Raji (cell line): ENCODE measurements around the gene COPG1.

Source experiments
- POLR2A ChIP-seq: IDR thresholded peaks from 2 replicates; pipeline ENCODE4 v1.6.1; 2011; ENCODE audit warnings: low read depth, low read length, control low read depth; ENCODE audit not compliant: insufficient read depth

Gene COPG1

DNA sequence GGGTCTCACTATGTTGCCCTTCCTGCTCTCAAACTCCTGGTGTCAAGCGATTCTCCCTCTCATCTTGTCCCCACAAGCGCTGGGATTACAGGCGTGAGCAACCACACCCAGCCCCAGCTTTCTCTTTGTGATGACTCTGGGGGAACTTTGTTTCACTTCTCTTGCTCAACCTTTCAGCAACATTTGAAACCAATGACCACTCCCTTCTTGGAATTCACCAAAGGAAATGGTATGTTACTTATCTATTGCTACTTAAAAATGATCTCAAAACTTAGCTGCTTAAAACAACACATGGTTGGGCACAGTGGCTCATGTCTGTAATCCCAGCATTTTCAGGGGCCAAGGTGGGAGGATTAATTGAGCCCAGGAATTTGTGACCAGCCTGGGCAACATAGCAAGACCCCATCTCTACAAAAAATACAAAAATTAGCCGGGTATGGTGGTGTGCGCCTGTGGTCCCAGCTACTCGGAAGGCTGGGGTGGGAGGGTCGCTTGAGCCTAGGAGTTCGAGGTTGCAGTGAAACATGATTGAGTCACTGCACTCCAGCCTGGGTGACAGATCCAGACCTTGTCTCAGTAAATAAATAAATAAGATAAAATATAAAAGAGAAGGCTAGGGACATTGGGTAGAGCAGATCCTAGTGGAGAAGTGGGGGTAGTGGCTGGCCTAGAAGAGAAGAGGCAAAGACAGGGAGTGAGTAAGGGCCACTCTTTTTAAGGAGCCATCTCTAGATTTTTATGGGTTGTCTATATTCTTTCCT is 10.3 kb upstream of the COPG1 start:
- no peak for TF ChIP-seq POLR2A

DNA sequence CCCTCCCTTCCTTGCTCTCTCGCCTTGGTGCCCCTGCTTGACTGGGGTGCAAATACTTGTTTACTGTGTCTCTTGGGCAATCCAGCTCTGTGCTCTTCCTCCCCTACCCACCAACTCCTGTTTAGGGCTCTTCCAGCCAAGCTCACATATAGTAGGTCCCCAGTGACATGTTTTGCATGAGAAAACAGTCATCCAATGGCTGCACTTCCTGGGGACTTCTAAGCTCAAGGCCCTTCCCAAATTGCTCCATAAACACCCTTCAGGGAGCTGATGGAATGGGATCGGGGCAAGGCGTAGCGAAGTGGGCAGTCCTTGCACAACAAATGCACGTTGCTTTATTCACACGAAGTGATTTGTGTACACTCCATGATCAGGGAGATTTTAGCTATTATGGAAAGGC is 9.4 kb upstream of the COPG1 start:
- TF ChIP-seq POLR2A, result no peak

DNA sequence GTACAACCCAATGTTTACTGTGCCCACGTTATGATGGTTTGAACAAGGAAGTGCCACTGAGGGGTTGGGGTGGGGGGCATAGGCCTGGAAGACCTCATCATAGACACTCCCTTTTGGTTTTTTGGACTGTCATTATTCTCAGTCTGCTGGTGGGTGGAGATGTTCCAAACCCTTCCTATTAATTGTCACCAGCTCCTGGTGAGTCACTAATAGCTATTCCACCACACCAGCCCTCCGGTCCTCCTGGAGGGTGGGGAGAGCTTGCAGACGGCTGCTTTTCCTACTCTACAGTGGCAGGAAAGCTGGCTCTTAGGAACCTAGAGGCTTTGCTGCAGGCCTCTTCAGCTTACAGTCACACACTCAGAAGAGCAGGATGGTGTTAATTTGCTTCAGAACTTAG is 9.0 kb upstream of the COPG1 start:
- no peak for TF ChIP-seq POLR2A

DNA sequence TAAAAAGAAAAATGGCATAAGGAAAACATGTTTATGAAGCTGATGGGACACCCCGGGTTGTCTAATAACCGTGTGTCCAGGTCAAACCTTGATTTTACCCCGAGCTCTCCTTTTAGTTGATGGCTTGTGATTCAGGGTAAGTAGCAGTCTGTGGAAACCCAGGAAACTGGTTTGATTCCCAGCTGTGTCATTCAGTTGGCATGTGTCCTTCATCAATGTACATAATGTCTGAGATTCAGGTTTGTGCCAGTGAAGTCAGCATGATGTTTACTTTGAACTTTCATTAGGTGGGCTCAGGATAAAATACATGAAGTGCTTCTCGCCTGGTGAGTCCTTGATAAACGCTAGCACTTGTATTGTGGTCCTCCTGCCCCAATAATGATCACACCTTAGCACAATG is 4.3 kb upstream of the COPG1 start:
- no peak for TF ChIP-seq POLR2A

DNA sequence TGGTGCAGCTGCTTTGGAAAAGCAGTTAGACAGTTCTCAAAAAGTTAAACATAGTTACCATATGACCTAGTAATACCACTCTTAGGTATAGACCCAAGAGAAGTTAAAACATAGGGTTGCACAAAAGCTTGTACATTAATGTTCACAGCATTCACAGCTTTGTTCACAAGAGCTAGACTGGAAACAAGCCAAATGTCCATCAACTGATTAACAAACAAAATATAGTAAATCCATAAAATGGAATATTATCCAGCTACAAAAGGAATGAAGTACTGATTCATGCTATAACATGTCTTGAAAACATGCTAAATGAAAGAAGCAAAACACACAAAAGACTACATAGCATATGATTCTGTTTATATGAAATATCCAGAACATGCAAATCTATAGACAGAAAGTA is 2.8 kb upstream of the COPG1 start:
- TF ChIP-seq POLR2A, result no peak

DNA sequence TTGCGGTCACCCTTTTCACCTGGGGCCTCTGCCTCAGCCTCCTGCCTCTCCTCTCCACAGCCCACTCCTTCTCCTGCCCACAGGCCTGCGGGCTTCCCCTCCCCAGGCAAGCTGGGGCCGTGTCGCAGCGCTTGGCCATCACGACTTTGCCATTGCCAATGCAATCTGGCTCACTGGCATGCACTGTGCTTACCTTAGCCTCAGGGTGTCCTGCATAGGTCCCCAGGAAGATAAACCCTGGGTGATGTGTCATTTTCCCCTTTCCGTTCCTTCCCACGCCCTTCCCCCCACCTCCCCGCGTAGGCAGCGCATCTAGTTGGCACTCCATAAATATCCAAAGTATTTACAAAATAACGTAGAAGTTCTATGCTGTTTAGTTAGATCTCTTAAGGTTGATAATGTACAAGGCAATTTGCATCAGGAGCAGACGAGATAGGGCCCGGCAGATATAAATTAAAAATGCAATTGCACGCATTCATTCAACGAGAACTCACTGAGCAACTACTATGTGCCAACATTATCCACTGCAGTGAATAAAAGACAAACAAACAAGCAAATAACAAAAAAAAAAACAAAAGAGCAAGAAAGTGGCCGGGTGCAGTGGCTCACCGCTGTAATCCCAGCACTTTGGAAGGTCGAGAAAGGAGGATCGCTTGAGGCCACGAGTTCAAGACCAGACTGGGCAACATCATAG is 973 bp upstream of the COPG1 start:
- no peak for TF ChIP-seq POLR2A

DNA sequence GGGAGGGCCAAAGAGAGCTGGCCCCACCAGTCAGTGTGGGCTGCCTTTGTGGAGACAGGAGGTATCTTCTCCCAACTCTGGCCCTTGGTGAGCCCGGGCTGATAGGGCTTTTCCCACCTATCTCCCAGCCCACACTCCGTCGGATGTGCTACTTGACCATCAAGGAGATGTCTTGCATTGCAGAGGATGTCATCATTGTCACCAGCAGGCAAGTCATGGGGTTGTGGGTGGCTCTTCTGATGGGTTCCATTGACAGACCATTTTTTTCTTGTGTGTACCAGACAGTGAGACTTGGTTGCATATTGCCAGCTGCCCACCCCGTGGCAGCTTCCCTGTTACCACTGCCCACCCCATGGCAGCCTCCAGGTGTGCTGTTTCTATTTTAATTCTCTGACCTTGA is 3.3 kb downstream of the COPG1 start:
- TF ChIP-seq POLR2A, result no peak

DNA sequence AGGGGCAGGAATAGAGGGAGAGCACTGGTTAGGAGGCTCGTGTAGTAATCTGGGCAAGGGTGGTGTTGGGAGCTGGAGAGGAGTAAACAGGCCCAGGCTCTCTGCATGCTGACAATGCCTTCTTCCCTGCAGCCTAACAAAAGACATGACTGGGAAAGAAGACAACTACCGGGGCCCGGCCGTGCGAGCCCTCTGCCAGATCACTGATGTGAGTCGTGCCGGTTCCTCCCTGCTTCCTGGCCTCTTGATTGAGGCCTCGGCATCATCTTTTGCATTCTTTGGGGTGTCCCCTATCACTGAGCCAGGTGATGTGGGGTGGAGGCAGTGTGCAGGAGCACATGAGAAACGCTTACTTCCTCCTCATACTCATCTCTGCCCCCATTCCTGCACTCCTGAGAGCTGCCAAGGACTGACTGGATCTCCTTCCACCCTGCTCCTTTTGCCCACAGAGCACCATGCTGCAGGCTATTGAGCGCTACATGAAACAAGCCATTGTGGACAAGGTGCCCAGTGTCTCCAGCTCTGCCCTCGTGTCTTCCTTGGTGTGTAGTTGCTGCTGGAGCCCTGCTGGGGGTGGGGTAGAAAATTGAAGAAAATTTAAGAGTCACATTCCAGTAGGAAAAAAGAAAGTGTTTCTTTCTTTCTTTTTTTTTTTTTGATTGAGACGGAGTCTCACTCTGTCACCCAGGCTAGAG is 5.3 kb downstream of the COPG1 start:
- TF ChIP-seq POLR2A, result no peak

DNA sequence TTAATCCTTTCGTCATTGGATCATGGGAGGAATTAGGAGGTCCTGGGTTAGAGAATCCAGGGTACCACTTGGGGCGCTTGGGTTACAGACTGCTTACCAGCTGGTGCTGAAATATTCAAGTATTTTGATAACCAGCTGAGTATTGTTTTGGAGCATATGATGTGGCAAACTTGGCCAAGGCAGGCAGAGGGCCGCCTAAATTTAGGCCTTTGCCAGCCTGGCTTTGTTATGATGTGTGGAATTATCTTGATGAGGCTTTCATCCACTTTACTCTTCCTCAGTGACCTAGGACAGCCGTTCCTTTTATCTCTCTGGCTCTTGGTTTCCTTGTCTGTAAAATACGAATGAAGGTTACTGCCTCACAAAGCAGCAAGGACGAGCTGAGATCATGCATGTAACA is 6.9 kb downstream of the COPG1 start:
- no peak for TF ChIP-seq POLR2A

DNA sequence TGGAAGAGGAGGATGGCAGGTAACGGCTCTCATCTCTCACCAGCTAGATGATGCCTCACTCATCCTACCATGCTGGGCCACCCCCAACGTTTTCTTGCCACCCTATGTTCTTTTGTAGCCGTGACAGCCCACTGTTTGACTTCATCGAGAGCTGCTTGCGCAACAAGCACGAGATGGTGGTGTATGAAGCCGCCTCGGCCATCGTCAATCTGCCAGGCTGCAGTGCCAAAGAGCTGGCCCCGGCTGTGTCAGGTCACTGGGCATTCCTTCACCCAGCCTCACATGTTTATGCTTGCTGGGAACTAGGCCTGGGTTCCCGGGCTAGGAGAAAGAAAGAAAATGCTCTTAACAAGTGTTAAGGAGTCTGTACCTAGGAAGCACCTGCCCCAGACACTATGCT is 8.2 kb downstream of the COPG1 start:
- TF ChIP-seq POLR2A, result no peak

DNA sequence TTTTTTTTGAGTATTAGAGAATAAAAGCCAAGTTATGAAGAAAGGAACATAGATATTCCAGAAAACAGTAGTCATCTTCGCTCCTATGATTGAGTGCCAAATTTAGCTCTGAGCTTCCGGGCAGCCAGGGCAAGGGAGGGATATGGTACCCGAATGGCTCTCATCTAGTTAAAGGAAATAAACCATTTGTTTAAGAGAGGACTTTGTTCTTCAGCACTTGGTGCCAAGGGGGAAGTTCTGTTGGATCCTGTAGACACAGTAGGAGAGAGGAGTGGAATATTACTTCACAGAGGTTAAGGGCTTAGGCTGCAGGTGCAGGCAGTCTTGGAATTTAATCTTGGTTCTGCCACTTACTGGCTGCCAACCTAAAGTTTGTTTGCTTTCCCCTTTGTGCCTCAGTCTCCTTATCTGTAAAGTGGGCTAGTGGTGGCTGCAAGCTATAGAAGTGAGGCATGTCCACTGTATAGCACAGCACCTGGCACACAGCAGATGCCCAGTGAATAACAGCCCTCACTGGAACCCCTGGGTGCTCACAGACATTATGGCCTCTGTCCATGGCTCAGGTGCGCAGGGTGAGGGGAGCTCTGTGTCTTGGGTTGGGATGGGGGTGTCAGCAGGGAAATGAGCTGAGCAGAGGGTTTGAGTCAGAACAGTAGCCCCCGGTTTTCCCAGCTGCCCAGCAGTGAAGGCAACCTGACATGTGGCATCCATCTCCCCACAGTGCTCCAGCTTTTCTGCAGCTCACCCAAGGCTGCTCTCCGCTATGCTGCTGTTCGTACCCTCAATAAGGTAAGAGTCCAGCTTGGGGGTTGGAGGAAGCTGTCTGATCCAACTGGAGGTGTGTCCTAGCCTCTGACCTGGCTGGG is 10.4 kb downstream of the COPG1 start:
- TF ChIP-seq POLR2A, result no peak

DNA sequence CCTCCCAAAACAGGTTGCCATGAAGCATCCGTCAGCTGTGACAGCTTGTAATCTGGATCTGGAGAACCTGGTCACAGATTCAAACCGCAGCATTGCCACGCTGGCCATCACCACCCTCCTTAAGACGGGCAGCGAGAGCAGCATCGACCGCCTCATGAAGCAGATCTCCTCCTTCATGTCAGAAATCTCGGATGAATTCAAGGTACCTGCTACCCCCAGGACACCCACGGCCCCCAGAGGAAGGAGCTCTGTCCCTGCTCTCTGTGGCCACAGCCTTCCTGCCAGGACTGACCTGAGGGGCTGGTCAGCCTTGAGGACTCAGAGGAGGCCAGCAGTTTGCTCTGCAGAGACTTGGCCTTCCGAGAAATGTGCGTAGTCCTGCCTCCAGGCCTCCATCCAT is 11.2 kb downstream of the COPG1 start:
- no peak for TF ChIP-seq POLR2A

DNA sequence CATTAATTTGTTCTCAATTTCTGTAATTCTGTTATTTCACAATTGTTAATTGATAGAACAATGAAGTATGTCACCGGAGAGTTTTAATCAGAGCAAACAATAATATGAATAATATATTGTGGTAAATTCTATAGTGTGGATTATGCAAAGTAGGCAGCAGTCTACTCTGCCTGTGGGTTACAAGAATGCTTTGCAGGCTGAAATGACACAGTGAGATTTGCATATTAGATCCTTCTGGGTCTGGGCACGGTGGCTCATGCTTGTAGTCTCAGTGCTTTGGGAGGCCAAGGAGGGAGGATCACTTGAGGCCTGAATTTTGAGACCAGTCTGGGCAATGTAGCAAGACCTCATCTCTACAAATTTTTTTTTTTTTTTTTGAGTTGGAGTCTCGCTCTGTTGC is 12.5 kb downstream of the COPG1 start:
- no peak for TF ChIP-seq POLR2A

DNA sequence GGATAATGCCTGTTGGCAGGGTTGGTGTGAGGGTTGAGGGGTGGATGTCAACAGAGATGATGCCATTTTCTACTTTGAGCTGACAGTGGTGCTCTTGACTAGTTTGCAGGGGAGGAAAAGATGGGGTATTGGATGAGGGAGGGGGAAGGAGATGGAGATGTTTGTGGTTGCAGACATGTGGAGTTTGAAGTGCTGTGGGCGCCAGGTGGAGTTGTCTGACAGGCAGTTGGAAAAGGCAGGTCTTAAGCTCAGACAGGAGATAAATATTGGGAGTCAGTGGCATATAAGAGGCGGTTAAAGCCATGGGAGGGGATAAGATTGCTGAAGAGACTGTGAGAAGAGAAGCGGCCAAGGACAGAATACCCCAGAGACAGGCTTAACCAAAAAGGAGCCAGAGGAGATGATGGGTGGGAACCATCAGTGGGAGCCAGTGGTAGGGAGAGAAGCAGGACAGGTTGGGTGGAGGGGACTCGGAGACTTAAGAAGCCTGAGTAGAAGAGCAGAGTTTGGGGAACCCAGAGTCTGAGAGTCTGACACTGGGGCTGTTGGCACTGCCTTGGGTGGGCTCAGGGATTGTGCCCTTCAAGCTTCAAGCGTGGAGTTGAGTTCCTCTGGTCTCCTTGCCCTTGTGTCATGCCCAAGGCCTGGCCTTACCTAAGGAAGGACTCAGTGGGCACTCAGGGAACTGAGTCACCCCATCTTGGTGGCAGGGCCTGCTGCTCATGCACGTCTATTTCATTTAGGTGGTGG is 13.9 kb downstream of the COPG1 start:
- no peak for TF ChIP-seq POLR2A
